ENCODE measurements around the gene ARHGAP19.

DNA sequence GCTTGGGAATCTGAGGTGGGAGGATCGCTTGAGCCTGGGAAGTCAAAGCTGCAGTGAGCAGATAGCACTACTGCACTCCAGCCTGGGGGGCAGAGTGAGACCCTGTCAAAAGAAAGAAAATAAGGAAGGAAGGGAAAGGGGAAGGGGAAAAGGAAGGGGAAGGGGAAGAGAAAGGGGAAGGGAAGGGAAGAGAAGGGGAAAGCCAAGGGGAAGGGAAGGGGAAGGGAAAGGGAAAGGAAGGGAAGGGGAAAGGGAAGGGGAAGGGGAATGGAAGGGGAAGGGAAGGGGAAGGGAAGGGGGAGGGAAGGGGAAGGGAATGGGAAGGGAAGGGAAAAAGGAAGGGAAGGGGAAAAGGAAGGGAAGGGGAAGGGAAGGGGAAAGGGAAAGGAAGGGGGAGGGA, 41.5 kb downstream of the ARHGAP19 start:
- TF ChIP-seq YY1 (IDR thresholded peaks at IDR 0.05; ENCODE audit: insufficient read depth, insufficient read length) (no peak), SUZ12 (IDR thresholded peaks at IDR 0.05; ENCODE audit: extremely low read depth, insufficient read depth, insufficient read length) (no peak)

All from NT2/D1 (cell line).